PC-9 (cell line): ENCODE results near the gene DOCK2. TPM values are rescaled to one million over a fixed set of nuclear protein-coding genes. Genes with fewer than 3 reads are reported as not detected.
A peak's percentile ranks its signal among the peaks of the same experiment; 100 is the strongest.

Source experiments
- BruUV-seq: library from RNA; stranded (reverse); fragments of 400-500 nt; replicated peaks from 2 replicates; lab custom pipeline; 2021; lab: Mats Ljungman, UMichigan
- CTCF ChIA-PET: fragments of 300-600 bp; sonication (Branson Sonifier 250); formaldehyde crosslinking; loops from one replicate; lab custom pipeline; 2022; ENCODE audit warnings: antibody characterized with exemption; lab: Charles Lee
- POLR2A ChIA-PET: fragments of 300-600 bp; sonication (Branson Sonifier 250); formaldehyde crosslinking; loops from one replicate; lab custom pipeline; 2022; ENCODE audit warnings: antibody characterized with exemption; ENCODE audit not compliant: unreplicated experiment; lab: Charles Lee
- DNase-seq, 2 experiments: peaks; one replicate each; pipeline versions ENCODE4 v3.0.0 to v3.0.0-alpha.2; 2015 to 2022; ENCODE audit warnings: mixed read lengths in 1 of 2
- H2AFZ ChIP-seq: fragments of 200-600 bp; sonication (generic); 2 replicates; pipeline ENCODE4 v1.8.1; 2017; ENCODE audit warnings: antibody characterized with exemption
- H3F3A ChIP-seq: fragments of 200-600 bp; sonication (generic); 2 replicates; pipeline ENCODE4 v1.8.1; 2017; ENCODE audit warnings: antibody characterized with exemption, mild to moderate bottlenecking, low read depth; ENCODE audit not compliant: insufficient read depth
- H3K27ac ChIP-seq: fragments of 200-600 bp; sonication (generic); 2 replicates; pipeline ENCODE4 v1.6.1; 2016; ENCODE audit warnings: mixed run types
- H3K27me3 ChIP-seq: fragments of 200-600 bp; sonication (generic); 2 replicates; pipeline ENCODE4 v1.6.1; 2016; ENCODE audit warnings: low read depth, mixed run types; ENCODE audit not compliant: insufficient read depth
- H3K36me3 ChIP-seq: fragments of 200-600 bp; sonication (generic); 2 replicates; pipeline ENCODE4 v1.6.1; 2016; ENCODE audit warnings: low read depth, mixed run types
- H3K4me1 ChIP-seq: fragments of 200-600 bp; sonication (generic); replicated peaks from 2 replicates; pipeline ENCODE4 v1.6.1; 2016; ENCODE audit warnings: mixed run types; ENCODE audit not compliant: insufficient read depth
- H3K4me2 ChIP-seq: fragments of 200-600 bp; sonication (generic); 2 replicates; pipeline ENCODE4 v1.6.1; 2017; ENCODE audit warnings: mixed run types
- H3K4me3 ChIP-seq: fragments of 200-600 bp; sonication (generic); 2 replicates; pipeline ENCODE4 v1.6.1; 2016; ENCODE audit warnings: mixed run types
- H3K79me2 ChIP-seq: fragments of 200-600 bp; sonication (generic); 2 replicates; pipeline ENCODE4 v1.6.1; 2017; ENCODE audit warnings: low read depth, mixed run types
- H3K9me2 ChIP-seq: fragments of 200-600 bp; sonication (generic); 2 replicates; pipeline ENCODE4 v1.8.1; 2017; ENCODE audit warnings: mild to moderate bottlenecking; ENCODE audit not compliant: insufficient read depth
- H3K9me3 ChIP-seq: fragments of 200-600 bp; sonication (generic); 2 replicates; pipeline ENCODE4 v1.8.1; 2016; ENCODE audit warnings: low read depth; ENCODE audit not compliant: insufficient read depth
- H4K20me1 ChIP-seq: fragments of 200-600 bp; sonication (generic); 2 replicates; pipeline ENCODE4 v1.8.1; 2017; ENCODE audit not compliant: insufficient read depth
- CTCF ChIP-seq: fragments of 200-600 bp; sonication (generic); conservative IDR thresholded peaks from 2 replicates; pipeline ENCODE4 v1.6.1; 2017; ENCODE audit warnings: mixed run types, antibody characterized with exemption, mild to moderate bottlenecking, moderate library complexity
- EZH2 ChIP-seq: fragments of 200-600 bp; sonication (generic); IDR thresholded peaks from 2 replicates; pipeline ENCODE4 v1.8.0; 2017; ENCODE audit warnings: antibody characterized with exemption, low read depth
- intact Hi-C: fragments of 100-400 bp; cut with micrococcal nuclease; formaldehyde crosslinking; loops from one replicate; pipeline ENCODE4 v1.10.0; 2022; ENCODE audit not compliant: unreplicated experiment
- total RNA-seq: library from RNA; stranded (reverse); gene quantifications from 2 replicates; pipeline ENCODE4 v1.2.3, GENCODE V29; 2021

DOCK2 gene
- total RNA-seq, 1 experiment from 2014 or later = 0.41 TPM

GRCh38 chr5:169803077-169803981 is 166.3 kb downstream of the DOCK2 start:
- H3K9me2 ChIP-seq = no peaks in the 10 kb centered on the region
- H3K36me3 ChIP-seq = no peaks in the 10 kb centered on the region
- H3K9me3 ChIP-seq = no peaks in the 10 kb centered on the region
- peak overlapping the region; percentile 43 for H3K4me2 ChIP-seq
- 0 out of 2 replicates have a peak overlapping the region, but pooled peaks have one; percentile 11 for H2AFZ ChIP-seq
- no peak for TF ChIP-seq EZH2
- no peak for TF ChIP-seq CTCF
- no TSS peak for BruUV-seq
- DNase-seq = peak in 1 of 2 experiments; percentile 92
- H3K4me3 ChIP-seq = no peak overlapping the region
- no peaks in the 10 kb centered on the region for H4K20me1 ChIP-seq
- H3F3A ChIP-seq = peaks cover 47% of the 10 kb centered on the region
- H3K79me2 ChIP-seq = no peaks in the 10 kb centered on the region
- ChIA-PET CTCF (interaction anchor here (0.6 kb wide), 1 partner anchor 183 kb away, joined by 3 read pairs; no protein-coding TSS in a partner anchor), POLR2A (no interaction called here)
- intact Hi-C loops = loop anchor here (10.0 kb wide), 1 partner anchor 181 kb away; the partner anchor contains the start of gene INSYN2B
- no peaks in the 10 kb centered on the region for H3K27me3 ChIP-seq
- peaks cover 57% of the 10 kb centered on the region for H3K4me1 ChIP-seq
- H3K27ac ChIP-seq = peak overlapping the region; percentile 64

GRCh38 chr5:169804861-169805260 is 167.8 kb downstream of the DOCK2 start:
- Histone ChIP-seq H3K4me1 (peaks cover 44% of the 10 kb centered on the region), H3K9me2 (no peaks in the 10 kb centered on the region), H3K27me3 (no peaks in the 10 kb centered on the region), H2AFZ (no peak overlapping the region), H3F3A (peaks cover 31% of the 10 kb centered on the region), H3K9me3 (no peaks in the 10 kb centered on the region), H3K79me2 (no peaks in the 10 kb centered on the region), H3K36me3 (no peaks in the 10 kb centered on the region), H3K4me3 (no peak overlapping the region), H4K20me1 (no peaks in the 10 kb centered on the region), H3K27ac (no peak overlapping the region), H3K4me2 (no peak overlapping the region)
- TF ChIP-seq EZH2 = no peak
- no peak for TF ChIP-seq CTCF
- ChIA-PET POLR2A (no interaction called here), CTCF (no interaction called here)
- no peak for DNase-seq
- intact Hi-C loops = loop anchor here (10.0 kb wide), 1 partner anchor 180 kb away; the partner anchor contains the start of gene INSYN2B
- no TSS peak for BruUV-seq

GRCh38 chr5:169805527-169805934 is 168.5 kb downstream of the DOCK2 start:
- CTCF ChIA-PET = no interaction called here
- no peak overlapping the region for H3K4me2 ChIP-seq
- BruUV-seq = no TSS peak

More at GRCh38 chr5:169805527-169805934, 168.5 kb downstream of the DOCK2 start:
- POLR2A ChIA-PET = no interaction called here
- Histone ChIP-seq H3K9me2 (no peaks in the 10 kb centered on the region), H3F3A (peaks cover 25% of the 10 kb centered on the region), H3K79me2 (no peaks in the 10 kb centered on the region), H3K27me3 (no peaks in the 10 kb centered on the region), H2AFZ (no peak overlapping the region), H4K20me1 (no peaks in the 10 kb centered on the region), H3K27ac (no peak overlapping the region), H3K9me3 (no peaks in the 10 kb centered on the region), H3K36me3 (no peaks in the 10 kb centered on the region), H3K4me3 (no peak overlapping the region), H3K4me1 (peaks cover 38% of the 10 kb centered on the region)
- no peak for TF ChIP-seq CTCF
- intact Hi-C loops = loop anchor here (10.0 kb wide), 1 partner anchor 179 kb away; the partner anchor contains the start of gene INSYN2B
- DNase-seq = no peak
